GM18868 (cell line): ENCODE results near the gene YIPF6.
A peak's percentile ranks its signal among the peaks of the same experiment; 100 is the strongest.
"Not testable (repeated sequence)": the region's sequence is repeated elsewhere in the genome, so short reads cannot be mapped to it uniquely, and the experiment has no call there.

Experiments
- ATAC-seq: cut with Tn5 transposase; IDR thresholded peaks from one replicate; pipeline ENCODE4 v1.9.1; 2021; ENCODE audit warnings: mild to moderate bottlenecking, moderate library complexity; ENCODE audit not compliant: unreplicated experiment

Gene YIPF6

GRCh38 chrX:68503836-68504636 lies 5.2 kb downstream of the YIPF6 start:
- peak; percentile 79 for ATAC-seq

GRCh38 chrX:68506649-68507048 lies 7.8 kb downstream of the YIPF6 start:
- no peak for ATAC-seq

GRCh38 chrX:68508799-68509198 lies 9.9 kb downstream of the YIPF6 start:
- ATAC-seq, result peak; percentile 35

GRCh38 chrX:68511255-68511654 lies 12.4 kb downstream of the YIPF6 start:
- peak; percentile 73 for ATAC-seq

GRCh38 chrX:68524680-68525079 lies 25.8 kb downstream of the YIPF6 start:
- not testable (repeated sequence) for ATAC-seq

- ATAC-seq, result no peak
Measured at GRCh38 chrX:68532831-68533533, 34.1 kb downstream of the YIPF6 start.

- ATAC-seq, result no peak
Measured at GRCh38 chrX:68533656-68534055, 34.8 kb downstream of the YIPF6 start.

GRCh38 chrX:68534691-68535090 lies 35.8 kb downstream of the YIPF6 start:
- ATAC-seq, result no peak

GRCh38 chrX:68536429-68536828 lies 37.6 kb downstream of the YIPF6 start:
- no peak for ATAC-seq

GRCh38 chrX:68536884-68537283 lies 38.0 kb downstream of the YIPF6 start:
- ATAC-seq, result no peak

- no peak for ATAC-seq
Measured at GRCh38 chrX:68550193-68550592, 51.3 kb downstream of the YIPF6 start.

GRCh38 chrX:68556036-68556435 lies 57.2 kb downstream of the YIPF6 start:
- ATAC-seq, result no peak

- ATAC-seq, result not testable (repeated sequence)
Measured at GRCh38 chrX:68557126-68557525, 58.3 kb downstream of the YIPF6 start.

GRCh38 chrX:68559905-68560304 lies 61.1 kb downstream of the YIPF6 start:
- ATAC-seq, result not testable (repeated sequence)

- ATAC-seq, result peak; percentile 34
Measured at GRCh38 chrX:68568136-68568535, 69.3 kb downstream of the YIPF6 start.

GRCh38 chrX:68570598-68570997 lies 71.7 kb downstream of the YIPF6 start:
- ATAC-seq, result no peak

GRCh38 chrX:68571292-68571609 lies 72.4 kb downstream of the YIPF6 start:
- no peak for ATAC-seq

- ATAC-seq, result peak; percentile 90
Measured at GRCh38 chrX:68571610-68572311, 72.9 kb downstream of the YIPF6 start.

GRCh38 chrX:68574240-68574639 lies 75.4 kb downstream of the YIPF6 start:
- ATAC-seq, result no peak

GRCh38 chrX:68579810-68580209 lies 81.0 kb downstream of the YIPF6 start:
- ATAC-seq, result no peak

- ATAC-seq, result no peak
Measured at GRCh38 chrX:68584221-68584620, 85.4 kb downstream of the YIPF6 start.
